ENCODE data around the gene C10orf53. TPM values are rescaled to one million over a fixed set of nuclear protein-coding genes. Genes with fewer than 3 reads are reported as not detected.

Gene C10orf53
- total and polyA plus RNA-seq, 10 of the 15 experiments (the other 5 are each of a cell fraction or from before 2014, with no cell fraction given): not detected

DNA sequence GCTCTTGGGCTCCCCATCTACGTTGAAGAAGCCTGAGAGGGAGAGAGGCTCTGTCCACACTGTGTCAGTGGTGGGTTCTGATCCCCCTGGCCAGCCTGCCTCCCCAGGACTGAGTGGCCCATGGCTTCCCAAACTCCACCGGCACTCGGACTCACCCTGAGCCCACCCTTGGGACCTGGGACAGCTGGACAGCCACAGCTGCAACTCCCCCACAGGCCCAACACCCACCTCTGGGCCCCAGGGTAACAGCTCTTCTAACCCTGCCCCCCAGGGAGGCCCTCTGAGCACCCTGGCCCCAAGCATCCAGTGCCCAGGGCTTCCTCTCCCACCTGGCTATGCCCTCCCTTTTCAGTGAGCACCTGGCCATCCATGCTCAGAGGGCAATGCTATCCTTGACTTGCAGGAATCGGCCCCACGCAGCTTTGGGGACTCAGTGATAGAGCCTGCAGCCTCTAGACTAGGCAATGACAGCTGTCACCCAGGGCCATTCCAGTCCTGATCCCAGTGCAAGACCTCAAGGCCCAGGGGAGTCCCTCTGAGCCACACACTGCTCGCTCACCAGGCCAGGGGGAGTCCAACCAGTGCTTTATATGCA, 64.7 kb downstream of the C10orf53 start:
- in situ Hi-C loops (cut with MboI): no loop called here
- CTCF ChIA-PET: no interaction called here
- SMC1A ChIA-PET (ENCODE audit: uncharacterized antibody, unreplicated experiment): no interaction called here
- TF ChIP-seq, protein P1, sequence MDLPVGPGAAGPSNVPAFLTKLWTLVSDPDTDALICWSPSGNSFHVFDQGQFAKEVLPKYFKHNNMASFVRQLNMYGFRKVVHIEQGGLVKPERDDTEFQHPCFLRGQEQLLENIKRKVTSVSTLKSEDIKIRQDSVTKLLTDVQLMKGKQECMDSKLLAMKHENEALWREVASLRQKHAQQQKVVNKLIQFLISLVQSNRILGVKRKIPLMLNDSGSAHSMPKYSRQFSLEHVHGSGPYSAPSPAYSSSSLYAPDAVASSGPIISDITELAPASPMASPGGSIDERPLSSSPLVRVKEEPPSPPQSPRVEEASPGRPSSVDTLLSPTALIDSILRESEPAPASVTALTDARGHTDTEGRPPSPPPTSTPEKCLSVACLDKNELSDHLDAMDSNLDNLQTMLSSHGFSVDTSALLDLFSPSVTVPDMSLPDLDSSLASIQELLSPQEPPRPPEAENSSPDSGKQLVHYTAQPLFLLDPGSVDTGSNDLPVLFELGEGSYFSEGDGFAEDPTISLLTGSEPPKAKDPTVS (IDR thresholded peaks at IDR 0.05; ENCODE audit: low read depth, low read length): no peak
- no peak for TF ChIP-seq BCLAF1 (IDR thresholded peaks at IDR 0.05)
- TF ChIP-seq EP300 (IDR thresholded peaks at IDR 0.05; ENCODE audit: borderline replicate concordance in 1 of 2, control insufficient read depth in 1 of 2, low read depth in 2 of 2, low read length in 2 of 2): no peak
- TF ChIP-seq CEBPZ (IDR thresholded peaks at IDR 0.05; ENCODE audit: low read depth, low read length): no peak
- TF ChIP-seq SUPT20H (IDR thresholded peaks at IDR 0.05; ENCODE audit: borderline replicate concordance, control insufficient read depth, low read depth, low read length): no peak
- no peak for TF ChIP-seq EGR1 (IDR thresholded peaks at IDR 0.05; ENCODE audit: borderline replicate concordance in 1 of 2, low read depth in 2 of 2, low read length in 2 of 2)
- no peak for TF ChIP-seq KLF5 (IDR thresholded peaks at IDR 0.05; ENCODE audit: partially characterized antibody)
- no peak for TF ChIP-seq NR2C1 (IDR thresholded peaks at IDR 0.05)
- TF ChIP-seq CHD1 (IDR thresholded peaks at IDR 0.05; ENCODE audit: low read depth, low read length): no peak
- no peak for TF ChIP-seq SREBF1 (IDR thresholded peaks at IDR 0.05; ENCODE audit: low read length)
- TF ChIP-seq, protein P2, sequence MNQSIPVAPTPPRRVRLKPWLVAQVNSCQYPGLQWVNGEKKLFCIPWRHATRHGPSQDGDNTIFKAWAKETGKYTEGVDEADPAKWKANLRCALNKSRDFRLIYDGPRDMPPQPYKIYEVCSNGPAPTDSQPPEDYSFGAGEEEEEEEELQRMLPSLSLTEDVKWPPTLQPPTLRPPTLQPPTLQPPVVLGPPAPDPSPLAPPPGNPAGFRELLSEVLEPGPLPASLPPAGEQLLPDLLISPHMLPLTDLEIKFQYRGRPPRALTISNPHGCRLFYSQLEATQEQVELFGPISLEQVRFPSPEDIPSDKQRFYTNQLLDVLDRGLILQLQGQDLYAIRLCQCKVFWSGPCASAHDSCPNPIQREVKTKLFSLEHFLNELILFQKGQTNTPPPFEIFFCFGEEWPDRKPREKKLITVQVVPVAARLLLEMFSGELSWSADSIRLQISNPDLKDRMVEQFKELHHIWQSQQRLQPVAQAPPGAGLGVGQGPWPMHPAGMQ (IDR thresholded peaks at IDR 0.05; ENCODE audit: borderline replicate concordance): no peak
- no peak for TF ChIP-seq RBBP5 (conservative IDR thresholded peaks at IDR 0.05)
- no peak for TF ChIP-seq USF2 (IDR thresholded peaks at IDR 0.05; ENCODE audit: borderline replicate concordance, low read depth, low read length)
- no peak for TF ChIP-seq PML (IDR thresholded peaks at IDR 0.05; ENCODE audit: low read length)

More for the DNA sequence above, 64.7 kb downstream of the C10orf53 start:
- no peaks in the 10 kb centered on the region for H3K9me3 ChIP-seq (replicated peaks; ENCODE audit: control insufficient read depth, insufficient read depth, low read length)
- no peak overlapping the region for H3K4me2 ChIP-seq (ENCODE audit: control insufficient read depth, insufficient read depth)
- no peak overlapping the region for H3K4me3 ChIP-seq
- BruUV-seq (replicated peaks): no TSS peak
- H3K36me3 ChIP-seq (ENCODE audit: control insufficient read depth in 2 of 2, insufficient read depth in 2 of 2, low read length in 1 of 2): no peaks in the 10 kb centered on the region
- RAD21 ChIA-PET (ENCODE audit: unreplicated experiment): no interaction called here
- H4K20me1 ChIP-seq (ENCODE audit: control insufficient read depth, insufficient read depth): no peaks in the 10 kb centered on the region
- FAIRE-seq (no peak), DNase-seq (ENCODE audit: low read depth, low spot score) (no peak), ATAC-seq (no peak)
- POLR2A ChIA-PET: no interaction called here
- WGBS (ENCODE audit: insufficient coverage, insufficient replicate concordance, low lambda C conversion rate, missing lambda C conversion rate): 42% methylated on average over 6 of the region's 6 CpGs
- no peak overlapping the region for H2AFZ ChIP-seq (ENCODE audit: control insufficient read depth, low read depth, low read length)
- no peaks in the 10 kb centered on the region for H3K4me1 ChIP-seq (ENCODE audit: control insufficient read depth, insufficient read depth, low read length)
- no peak overlapping the region for H3K27ac ChIP-seq (ENCODE audit: control insufficient read depth, insufficient read depth)
- no peak overlapping the region for H3K9ac ChIP-seq (ENCODE audit: control insufficient read depth, insufficient read depth, low read length)
- H3K27me3 ChIP-seq (replicated peaks in 1 of 2; ENCODE audit: control insufficient read depth in 2 of 2, insufficient read depth in 2 of 2, low read length in 1 of 2): no peaks in the 10 kb centered on the region
- intact Hi-C loops (cut with micrococcal nuclease; ENCODE audit: unreplicated experiment): no loop called here
- H3K79me2 ChIP-seq (ENCODE audit: control insufficient read depth, insufficient read depth, low read length): no peaks in the 10 kb centered on the region

All from GM12878 (cell line).